ENCODE measurements around the gene SCRT2. TPM values are rescaled to one million over a fixed set of nuclear protein-coding genes. Genes with fewer than 3 reads are reported as not detected.

SCRT2 gene
- total and polyA plus RNA-seq, 9 of the 15 experiments (the other 6 are each of a cell fraction or from before 2014, with no cell fraction given), result 0.04 to 0.75 (median 0.13) TPM; not detected in 2

DNA sequence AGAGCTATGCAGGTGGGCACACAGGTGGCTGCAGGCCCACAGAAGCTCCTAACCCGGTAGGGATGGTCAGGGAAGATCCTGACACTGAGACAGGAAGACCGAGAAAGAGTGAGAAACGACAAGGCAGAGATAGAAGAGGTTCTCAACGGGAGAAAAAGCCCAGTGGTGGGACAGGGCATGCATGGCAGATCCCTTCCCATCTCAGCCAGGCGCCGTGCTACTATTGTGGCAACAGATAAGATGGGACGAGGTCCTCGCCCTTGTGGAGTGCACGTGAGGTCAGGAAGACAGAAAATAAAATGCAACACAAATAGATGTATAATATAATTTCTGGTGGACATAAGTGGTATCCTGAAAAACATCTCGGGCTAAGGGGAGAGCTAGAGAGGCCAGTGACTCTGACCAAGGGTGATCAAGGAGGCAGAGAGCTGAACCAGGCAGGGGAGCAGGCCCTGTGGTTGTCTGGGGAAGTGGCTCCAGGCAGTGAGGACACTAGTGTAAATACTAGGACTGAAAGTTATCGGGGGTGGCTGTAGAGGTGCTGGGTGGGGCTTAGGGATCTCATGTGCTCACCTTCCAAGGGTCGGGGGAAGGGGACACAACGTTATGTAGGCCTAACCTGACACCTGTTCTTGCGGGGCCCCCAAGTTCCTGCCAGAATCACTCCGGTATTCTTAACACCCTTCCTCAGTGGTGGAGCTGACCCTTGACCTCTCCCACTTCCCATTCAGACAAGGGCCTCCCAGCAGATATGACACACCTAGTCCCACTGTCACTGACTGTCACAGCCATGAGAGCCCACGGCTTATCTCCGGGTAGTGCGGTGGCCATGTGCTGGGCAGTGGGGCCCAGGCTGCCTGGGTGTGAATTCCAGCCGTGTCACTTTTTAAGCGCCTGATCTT lies 23.6 kb downstream of the SCRT2 start (continued):
- peak; percentile 88 for TF ChIP-seq NR2C1 (IDR thresholded peaks at IDR 0.05)
- peak; percentile 88 for TF ChIP-seq NR2C1 (tag; IDR thresholded peaks at IDR 0.05)
- TF ChIP-seq IFI16 (CRISPR knock-in tag; IDR thresholded peaks at IDR 0.05), result no peak
- TF ChIP-seq FOXK1 (CRISPR knock-in tag; IDR thresholded peaks at IDR 0.05; ENCODE audit: borderline replicate concordance), result 0 out of 2 replicates have a peak, but pooled peaks have one; percentile 42
- TF ChIP-seq ZNF282 (CRISPR knock-in tag; IDR thresholded peaks at IDR 0.05), result no peak
- 0 out of 2 replicates have a peak, but pooled peaks have one; percentile 27 for TF ChIP-seq MECOM (CRISPR knock-in tag; IDR thresholded peaks at IDR 0.05)
- peak; percentile 39; the same call in 1 of the 2 replicates for TF ChIP-seq ZC3H4 (CRISPR knock-in tag; IDR thresholded peaks at IDR 0.05; ENCODE audit: borderline replicate concordance)
- TF ChIP-seq ZBTB17 (CRISPR knock-in tag; IDR thresholded peaks at IDR 0.05), result no peak
- TF ChIP-seq GABPA (tag; conservative IDR thresholded peaks at IDR 0.05; ENCODE audit: low read depth), result no peak
- TF ChIP-seq, protein P1, sequence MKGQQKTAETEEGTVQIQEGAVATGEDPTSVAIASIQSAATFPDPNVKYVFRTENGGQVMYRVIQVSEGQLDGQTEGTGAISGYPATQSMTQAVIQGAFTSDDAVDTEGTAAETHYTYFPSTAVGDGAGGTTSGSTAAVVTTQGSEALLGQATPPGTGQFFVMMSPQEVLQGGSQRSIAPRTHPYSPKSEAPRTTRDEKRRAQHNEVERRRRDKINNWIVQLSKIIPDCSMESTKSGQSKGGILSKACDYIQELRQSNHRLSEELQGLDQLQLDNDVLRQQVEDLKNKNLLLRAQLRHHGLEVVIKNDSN (CRISPR knock-in tag; IDR thresholded peaks at IDR 0.05), result no peak
- TF ChIP-seq, protein P2, sequence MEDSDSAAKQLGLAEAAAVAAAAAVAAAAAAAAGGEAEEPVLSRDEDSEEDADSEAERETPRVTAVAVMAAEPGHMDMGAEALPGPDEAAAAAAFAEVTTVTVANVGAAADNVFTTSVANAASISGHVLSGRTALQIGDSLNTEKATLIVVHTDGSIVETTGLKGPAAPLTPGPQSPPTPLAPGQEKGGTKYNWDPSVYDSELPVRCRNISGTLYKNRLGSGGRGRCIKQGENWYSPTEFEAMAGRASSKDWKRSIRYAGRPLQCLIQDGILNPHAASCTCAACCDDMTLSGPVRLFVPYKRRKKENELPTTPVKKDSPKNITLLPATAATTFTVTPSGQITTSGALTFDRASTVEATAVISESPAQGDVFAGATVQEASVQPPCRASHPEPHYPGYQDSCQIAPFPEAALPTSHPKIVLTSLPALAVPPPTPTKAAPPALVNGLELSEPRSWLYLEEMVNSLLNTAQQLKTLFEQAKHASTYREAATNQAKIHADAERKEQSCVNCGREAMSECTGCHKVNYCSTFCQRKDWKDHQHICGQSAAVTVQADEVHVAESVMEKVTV (CRISPR knock-in tag; IDR thresholded peaks at IDR 0.05), result no peak
- TF ChIP-seq ZNF24 (IDR thresholded peaks at IDR 0.05), result no peak
- TF ChIP-seq MCM7 (IDR thresholded peaks at IDR 0.05), result no peak
- TF ChIP-seq STAG1 (CRISPR knock-in tag; IDR thresholded peaks at IDR 0.05; ENCODE audit: borderline replicate concordance), result 0 out of 2 replicates have a peak, but pooled peaks have one; percentile 24
- no peak for TF ChIP-seq ZNF121 (CRISPR knock-in tag; conservative IDR thresholded peaks at IDR 0.05)
- TF ChIP-seq, protein P3, sequence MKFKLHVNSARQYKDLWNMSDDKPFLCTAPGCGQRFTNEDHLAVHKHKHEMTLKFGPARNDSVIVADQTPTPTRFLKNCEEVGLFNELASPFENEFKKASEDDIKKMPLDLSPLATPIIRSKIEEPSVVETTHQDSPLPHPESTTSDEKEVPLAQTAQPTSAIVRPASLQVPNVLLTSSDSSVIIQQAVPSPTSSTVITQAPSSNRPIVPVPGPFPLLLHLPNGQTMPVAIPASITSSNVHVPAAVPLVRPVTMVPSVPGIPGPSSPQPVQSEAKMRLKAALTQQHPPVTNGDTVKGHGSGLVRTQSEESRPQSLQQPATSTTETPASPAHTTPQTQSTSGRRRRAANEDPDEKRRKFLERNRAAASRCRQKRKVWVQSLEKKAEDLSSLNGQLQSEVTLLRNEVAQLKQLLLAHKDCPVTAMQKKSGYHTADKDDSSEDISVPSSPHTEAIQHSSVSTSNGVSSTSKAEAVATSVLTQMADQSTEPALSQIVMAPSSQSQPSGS (CRISPR knock-in tag; IDR thresholded peaks at IDR 0.05), result no peak
- TF ChIP-seq, protein P4, sequence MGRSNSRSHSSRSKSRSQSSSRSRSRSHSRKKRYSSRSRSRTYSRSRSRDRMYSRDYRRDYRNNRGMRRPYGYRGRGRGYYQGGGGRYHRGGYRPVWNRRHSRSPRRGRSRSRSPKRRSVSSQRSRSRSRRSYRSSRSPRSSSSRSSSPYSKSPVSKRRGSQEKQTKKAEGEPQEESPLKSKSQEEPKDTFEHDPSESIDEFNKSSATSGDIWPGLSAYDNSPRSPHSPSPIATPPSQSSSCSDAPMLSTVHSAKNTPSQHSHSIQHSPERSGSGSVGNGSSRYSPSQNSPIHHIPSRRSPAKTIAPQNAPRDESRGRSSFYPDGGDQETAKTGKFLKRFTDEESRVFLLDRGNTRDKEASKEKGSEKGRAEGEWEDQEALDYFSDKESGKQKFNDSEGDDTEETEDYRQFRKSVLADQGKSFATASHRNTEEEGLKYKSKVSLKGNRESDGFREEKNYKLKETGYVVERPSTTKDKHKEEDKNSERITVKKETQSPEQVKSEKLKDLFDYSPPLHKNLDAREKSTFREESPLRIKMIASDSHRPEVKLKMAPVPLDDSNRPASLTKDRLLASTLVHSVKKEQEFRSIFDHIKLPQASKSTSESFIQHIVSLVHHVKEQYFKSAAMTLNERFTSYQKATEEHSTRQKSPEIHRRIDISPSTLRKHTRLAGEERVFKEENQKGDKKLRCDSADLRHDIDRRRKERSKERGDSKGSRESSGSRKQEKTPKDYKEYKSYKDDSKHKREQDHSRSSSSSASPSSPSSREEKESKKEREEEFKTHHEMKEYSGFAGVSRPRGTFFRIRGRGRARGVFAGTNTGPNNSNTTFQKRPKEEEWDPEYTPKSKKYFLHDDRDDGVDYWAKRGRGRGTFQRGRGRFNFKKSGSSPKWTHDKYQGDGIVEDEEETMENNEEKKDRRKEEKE (IDR thresholded peaks at IDR 0.05; ENCODE audit: borderline replicate concordance in 1 of 2, control insufficient read depth in 1 of 2, low read depth in 2 of 2, low read length in 1 of 2), result no peak
- TF ChIP-seq, protein P5, sequence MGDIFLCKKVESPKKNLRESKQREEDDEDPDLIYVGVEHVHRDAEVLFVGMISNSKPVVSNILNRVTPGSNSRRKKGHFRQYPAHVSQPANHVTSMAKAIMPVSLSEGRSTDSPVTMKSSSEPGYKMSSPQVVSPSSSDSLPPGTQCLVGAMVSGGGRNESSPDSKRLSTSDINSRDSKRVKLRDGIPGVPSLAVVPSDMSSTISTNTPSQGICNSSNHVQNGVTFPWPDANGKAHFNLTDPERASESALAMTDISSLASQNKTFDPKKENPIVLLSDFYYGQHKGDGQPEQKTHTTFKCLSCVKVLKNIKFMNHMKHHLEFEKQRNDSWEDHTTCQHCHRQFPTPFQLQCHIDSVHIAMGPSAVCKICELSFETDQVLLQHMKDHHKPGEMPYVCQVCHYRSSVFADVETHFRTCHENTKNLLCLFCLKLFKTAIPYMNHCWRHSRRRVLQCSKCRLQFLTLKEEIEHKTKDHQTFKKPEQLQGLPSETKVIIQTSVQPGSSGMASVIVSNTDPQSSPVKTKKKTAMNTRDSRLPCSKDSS (IDR thresholded peaks at IDR 0.05; ENCODE audit: low read depth, partially characterized antibody), result no peak

Measured in K562 (cell line).